ENCODE results near the gene ANKH.
A peak's percentile ranks its signal among the peaks of the same experiment; 100 is the strongest.
"Not testable (repeated sequence)": the region's sequence is repeated elsewhere in the genome, so short reads cannot be mapped to it uniquely, and the experiment has no call there.

The ANKH gene

GRCh38 chr5:14824499-14824898, 47.1 kb downstream of the ANKH start:
- no peak for DNase-seq

GRCh38 chr5:14821100-14821845, 50.3 kb downstream of the ANKH start:
- no peak for DNase-seq

GRCh38 chr5:14818931-14819790, 52.4 kb downstream of the ANKH start:
- DNase-seq = no peak

GRCh38 chr5:14817762-14818136, 53.8 kb downstream of the ANKH start:
- not testable (repeated sequence) for DNase-seq

GRCh38 chr5:14816999-14817761, 54.4 kb downstream of the ANKH start:
- DNase-seq = no peak

- DNase-seq = no peak
Observed at GRCh38 chr5:14816374-14816998, 55.1 kb downstream of the ANKH start.

GRCh38 chr5:14813747-14814146, 57.8 kb downstream of the ANKH start:
- no peak for DNase-seq

- DNase-seq = no peak
Observed at GRCh38 chr5:14812166-14812565, 59.4 kb downstream of the ANKH start.

- DNase-seq = peak; percentile 52
Observed at GRCh38 chr5:14810928-14811572, 60.5 kb downstream of the ANKH start.

GRCh38 chr5:14810282-14810681, 61.3 kb downstream of the ANKH start:
- DNase-seq = no peak

GRCh38 chr5:14809369-14810155, 62.0 kb downstream of the ANKH start:
- peak; percentile 88 for DNase-seq

GRCh38 chr5:14807471-14807870, 64.1 kb downstream of the ANKH start:
- DNase-seq = no peak

GRCh38 chr5:14806456-14806855, 65.1 kb downstream of the ANKH start:
- no peak for DNase-seq

- DNase-seq = no peak
Observed at GRCh38 chr5:14802541-14802940, 69.0 kb downstream of the ANKH start.

- DNase-seq = no peak
Observed at GRCh38 chr5:14801792-14802191, 69.8 kb downstream of the ANKH start.

- not testable (repeated sequence) for DNase-seq
Observed at GRCh38 chr5:14797385-14797784, 74.2 kb downstream of the ANKH start.

- no peak for DNase-seq
Observed at GRCh38 chr5:14794583-14795230, 76.9 kb downstream of the ANKH start.

GRCh38 chr5:14793851-14794250, 77.7 kb downstream of the ANKH start:
- no peak for DNase-seq

- DNase-seq = no peak
Observed at GRCh38 chr5:14790911-14791310, 80.7 kb downstream of the ANKH start.

- DNase-seq = no peak
Observed at GRCh38 chr5:14790220-14790619, 81.4 kb downstream of the ANKH start.
